ENCODE results near the gene SHROOM1. TPM values are rescaled to one million over a fixed set of nuclear protein-coding genes. Genes with fewer than 3 reads are reported as not detected.
A peak's percentile ranks its signal among the peaks of the same experiment; 100 is the strongest.

Gene SHROOM1
- total RNA-seq, 4 donors from 2014 or later, result 0.61 to 6.0 (median 2.0) TPM

- peaks cover 0 to 10% of the 10 kb centered on the region in 2 donors for H3K4me1 ChIP-seq
- DNase-seq (no peak), ATAC-seq (no peak)
- H3K36me3 ChIP-seq, result no peaks in the 10 kb centered on the region
- H3K27me3 ChIP-seq, result peaks cover 29 to 43% (median 34%) of the 10 kb centered on the region in 3 donors
- no peak for TF ChIP-seq CTCF (IDR thresholded peaks at IDR 0.05 in 4 of 5, conservative IDR thresholded peaks at IDR 0.05 in 1 of 5)
- no peak for TF ChIP-seq POLR2A (IDR thresholded peaks at IDR 0.05)
- intact Hi-C loops (cut with DNase I; ENCODE audit: low total_unique reads), result no loop called here
- in situ Hi-C loops (cut with MboI; ENCODE audit: low sequenced_read_pairs in 4 of 4), result loop anchor here in 2 of 4 donors (25.0 kb wide), 1 partner anchor 277 kb away; the partner anchor contains the start of gene IL5 (in 2 of the 2)
- H3K27ac ChIP-seq, result no peak overlapping the region
- no peaks in the 10 kb centered on the region for H3K9me3 ChIP-seq
- H3K4me3 ChIP-seq, result peak overlapping the region in 1 of 4 donors; percentile 45
These were observed 15.7 kb downstream of the SHROOM1 start for GRCh38 chr5:132814503-132815294.

GRCh38 chr5:132813599-132814502 is 16.6 kb downstream of the SHROOM1 start:
- in situ Hi-C loops (cut with MboI; ENCODE audit: low sequenced_read_pairs in 4 of 4), result loop anchor here in 2 of 4 donors (25.0 kb wide), 1 partner anchor 277 kb away; the partner anchor contains the start of gene IL5 (in 2 of the 2)

GRCh38 chr5:132812781-132813598 is 17.5 kb downstream of the SHROOM1 start, which contains the start of gene SOWAHA:
Gene SOWAHA, plus strand, starts transcription at chr5:132813302. Its CDS starts 320 bp downstream, at chr5:132813622.
- in situ Hi-C loops (cut with MboI; ENCODE audit: low sequenced_read_pairs in 4 of 4), result loop anchor here in 2 of 4 donors (25.0 kb wide), 1 partner anchor 276 kb away; the partner anchor contains the start of gene IL5 (in 2 of the 2)
- Histone ChIP-seq H3K4me3 (peak within 1 kb of the TSS; percentile 33 to 57 (median 40)), H3K27ac (no peak within 1 kb of the TSS), H3K36me3 (no peaks in the 10 kb centered on the region), H3K27me3 (peaks cover 29 to 43% (median 38%) of the 10 kb centered on the region in 3 donors), H3K4me1 (peaks cover 0 to 10% of the 10 kb centered on the region in 2 donors), H3K9me3 (no peaks in the 10 kb centered on the region)
- intact Hi-C loops (cut with DNase I; ENCODE audit: low total_unique reads), result no loop called here
- TF ChIP-seq POLR2A (IDR thresholded peaks at IDR 0.05) (no peak), CTCF (IDR thresholded peaks at IDR 0.05 in 4 of 5, conservative IDR thresholded peaks at IDR 0.05 in 1 of 5) (no peak)
- ATAC-seq, result no peak
- no peak for DNase-seq

More at GRCh38 chr5:132813599-132814502, 16.6 kb downstream of the SHROOM1 start:
- Histone ChIP-seq H3K36me3 (no peaks in the 10 kb centered on the region), H3K4me3 (peak overlapping the region; percentile 33 to 57 (median 40)), H3K27me3 (peaks cover 29 to 43% (median 38%) of the 10 kb centered on the region in 3 donors), H3K27ac (no peak overlapping the region), H3K9me3 (no peaks in the 10 kb centered on the region), H3K4me1 (peaks cover 0 to 10% of the 10 kb centered on the region in 2 donors)
- intact Hi-C loops (cut with DNase I; ENCODE audit: low total_unique reads), result no loop called here
- DNase-seq, result no peak
- TF ChIP-seq POLR2A (IDR thresholded peaks at IDR 0.05) (no peak), CTCF (IDR thresholded peaks at IDR 0.05 in 4 of 5, conservative IDR thresholded peaks at IDR 0.05 in 1 of 5) (no peak)
- peak in 1 of 2 donors; percentile 36 for ATAC-seq

Measured in gastrocnemius medialis (tissue), 4 donors.